Measurements from ENCODE around the gene ABCA3. TPM values are rescaled to one million over a fixed set of nuclear protein-coding genes. Genes with fewer than 3 reads are reported as not detected.

ABCA3 gene
- total RNA-seq, 8 experiments from 2014 or later: 2.1 to 41.4 (median 23.3) TPM

DNA sequence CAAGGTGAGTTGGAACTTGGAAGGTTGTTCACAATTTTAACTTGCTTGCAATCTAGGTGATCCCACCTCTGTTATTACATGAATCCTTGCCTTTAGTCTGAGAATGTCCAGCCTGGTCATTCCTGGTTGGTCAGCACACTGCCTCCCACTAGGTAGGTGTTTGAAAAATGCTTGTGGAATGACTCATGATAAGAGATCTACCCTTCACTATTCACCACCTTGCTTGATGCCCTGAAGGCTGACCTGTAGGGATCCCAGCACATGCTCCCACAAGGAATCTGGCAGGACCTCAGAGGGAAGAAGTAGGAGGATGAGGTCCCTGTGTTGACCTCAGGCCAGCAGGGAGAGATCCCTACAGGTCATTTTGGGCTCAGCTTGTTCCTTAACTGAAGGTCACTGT lies 30.2 kb upstream of the ABCA3 start:
- no peak for ATAC-seq (replicated peaks in 6 of 8)
- in situ Hi-C loops (cut with MboI; ENCODE audit: low pct_unique_long_range_greater_than_20kb in 2 of 9, low sequenced_read_pairs in 9 of 9, unreplicated experiment in 9 of 9): no loop called here
- Histone ChIP-seq H3K4me3 (no peak overlapping the region), H3K4me1 (replicated peaks in 1 of 2) (peaks cover 0 to 4% of the 10 kb centered on the region in 2 donors), H3K27ac (no peak overlapping the region)

DNA sequence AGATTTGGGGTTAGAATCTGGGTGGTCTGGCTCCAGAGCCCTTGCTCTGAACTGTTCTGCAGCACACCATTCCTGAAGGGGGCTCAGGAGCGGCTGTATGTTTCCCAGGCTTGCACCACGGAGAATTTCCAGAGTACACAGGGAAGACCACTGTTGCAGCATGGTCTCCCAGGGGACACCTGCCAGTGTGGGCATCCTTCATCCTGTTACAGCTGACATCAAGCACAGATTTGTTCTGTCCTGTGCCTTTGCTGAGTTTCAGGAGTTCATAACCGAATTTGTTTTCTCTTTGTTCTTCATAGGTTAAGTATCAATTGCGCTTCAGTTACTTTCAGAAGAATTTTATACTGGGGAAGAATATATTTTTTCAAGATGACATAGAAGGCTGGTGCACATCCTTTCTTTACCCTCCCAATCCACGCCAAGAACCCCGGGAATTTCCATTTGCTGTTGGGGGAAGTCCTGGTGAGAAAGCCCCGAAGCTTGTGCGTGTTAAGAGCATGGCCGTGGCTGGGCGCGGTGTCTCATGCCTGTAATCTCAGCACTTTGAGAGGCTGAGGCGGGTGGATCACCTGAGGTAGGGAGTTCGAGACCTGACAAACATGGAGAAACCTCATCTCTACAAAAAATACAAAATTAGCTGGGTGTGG lies 26.3 kb upstream of the ABCA3 start:
- Histone ChIP-seq H3K4me3 (no peak overlapping the region), H3K4me1 (replicated peaks in 1 of 2) (peaks cover 0 to 15% of the 10 kb centered on the region in 2 donors), H3K27ac (no peak overlapping the region)
- ATAC-seq (replicated peaks in 6 of 8): no peak
- in situ Hi-C loops (cut with MboI; ENCODE audit: low pct_unique_long_range_greater_than_20kb in 2 of 9, low sequenced_read_pairs in 9 of 9, unreplicated experiment in 9 of 9): no loop called here
- WGBS, 10 experiments: 45 to 90% (median 79%) methylated on average over 2 to 11 of the region's 13 CpGs; no CpG with 5 or more reads in 1 of the 10 experiments

DNA sequence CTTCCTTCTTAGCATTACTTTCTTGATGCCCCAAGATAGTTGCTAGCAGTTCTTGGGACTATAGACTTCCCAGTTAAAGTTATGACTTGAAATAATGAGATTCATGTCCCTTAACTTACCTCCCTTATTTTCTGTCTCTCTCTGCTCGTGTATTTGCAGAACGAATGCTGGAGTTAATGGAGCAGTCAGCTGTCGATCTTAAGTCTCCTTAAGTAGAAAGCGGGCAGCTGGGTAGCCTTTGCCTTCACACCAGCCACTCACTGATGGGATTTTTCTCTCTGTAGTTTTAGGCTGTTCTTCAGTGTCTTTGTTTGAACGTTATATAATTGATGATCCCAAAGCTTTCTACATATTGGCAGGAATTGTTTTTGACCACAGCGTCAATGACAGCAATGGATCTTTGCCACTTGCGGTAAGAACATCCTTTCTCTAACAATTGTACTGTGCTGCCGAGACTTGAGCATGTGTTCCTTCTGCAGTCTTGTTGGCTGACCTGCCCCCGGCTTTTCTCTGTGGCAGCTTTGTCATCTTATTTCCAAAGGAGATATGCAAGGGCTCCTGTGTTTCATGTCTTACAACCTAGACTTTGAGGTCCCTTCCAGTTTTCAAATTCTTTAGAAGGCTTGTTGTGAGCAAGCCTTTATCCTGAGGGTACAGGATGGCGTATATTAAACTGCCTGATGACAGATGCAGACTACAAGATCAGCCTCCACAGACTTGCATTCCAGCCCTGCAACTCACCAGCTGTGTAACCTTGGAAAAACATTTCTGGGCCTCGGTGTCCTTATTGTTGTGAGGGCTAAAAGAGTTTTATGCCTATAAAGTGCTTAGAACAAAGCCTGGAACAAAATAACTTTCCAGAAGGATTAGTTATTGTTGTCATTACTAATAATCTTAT lies 25.1 kb upstream of the ABCA3 start:
- in situ Hi-C loops (cut with MboI; ENCODE audit: low pct_unique_long_range_greater_than_20kb in 2 of 9, low sequenced_read_pairs in 9 of 9, unreplicated experiment in 9 of 9): no loop called here
- no peak overlapping the region for H3K27ac ChIP-seq
- ATAC-seq (replicated peaks in 6 of 8): peak in 6 of 8 experiments; percentile 46 to 84 (median 72)
- H3K4me3 ChIP-seq: no peak overlapping the region
- 6 to 48% (median 31%) methylated on average over 2 to 11 of the region's 11 CpGs for WGBS, 10 experiments
- H3K4me1 ChIP-seq (replicated peaks in 1 of 2): peaks cover 0 to 15% of the 10 kb centered on the region in 2 donors

DNA sequence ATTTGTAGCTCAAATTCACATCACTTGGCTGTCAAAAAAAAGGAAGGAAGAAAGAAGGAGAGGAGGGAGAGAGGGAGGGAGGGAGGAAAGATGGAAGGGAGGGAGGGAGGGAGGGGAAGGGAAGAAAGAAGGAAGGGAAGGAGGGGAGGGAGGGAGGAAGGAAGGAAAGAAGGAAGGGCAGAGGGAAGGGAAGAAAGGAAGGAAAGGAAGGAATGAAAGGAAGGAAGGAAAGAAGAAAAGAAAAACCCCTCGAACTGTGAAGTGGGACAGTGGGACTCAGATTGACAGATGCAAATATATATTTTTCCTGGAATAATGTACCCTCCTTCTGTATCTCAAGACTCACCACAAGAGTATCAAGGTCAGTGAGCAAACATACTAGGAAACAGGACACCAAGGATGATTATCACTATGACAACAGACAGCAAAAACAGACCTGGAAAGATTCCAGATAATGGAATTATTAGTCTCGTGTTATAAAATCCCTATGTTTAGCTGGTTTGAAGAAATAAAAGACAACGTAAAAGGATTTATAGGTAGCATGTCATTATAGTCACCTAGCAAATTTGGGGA lies 24.2 kb upstream of the ABCA3 start:
- Histone ChIP-seq H3K4me3 (no peak overlapping the region), H3K4me1 (replicated peaks in 1 of 2) (peaks cover 0 to 15% of the 10 kb centered on the region in 2 donors), H3K27ac (no peak overlapping the region)
- no peak for ATAC-seq (replicated peaks in 6 of 8)
- in situ Hi-C loops (cut with MboI; ENCODE audit: low pct_unique_long_range_greater_than_20kb in 2 of 9, low sequenced_read_pairs in 9 of 9, unreplicated experiment in 9 of 9): no loop called here
- 19 to 73% (median 38%) methylated on average over 2 to 3 of the region's 3 CpGs; no CpG with 5 or more reads in 1 of the 10 experiments for WGBS, 10 experiments

DNA sequence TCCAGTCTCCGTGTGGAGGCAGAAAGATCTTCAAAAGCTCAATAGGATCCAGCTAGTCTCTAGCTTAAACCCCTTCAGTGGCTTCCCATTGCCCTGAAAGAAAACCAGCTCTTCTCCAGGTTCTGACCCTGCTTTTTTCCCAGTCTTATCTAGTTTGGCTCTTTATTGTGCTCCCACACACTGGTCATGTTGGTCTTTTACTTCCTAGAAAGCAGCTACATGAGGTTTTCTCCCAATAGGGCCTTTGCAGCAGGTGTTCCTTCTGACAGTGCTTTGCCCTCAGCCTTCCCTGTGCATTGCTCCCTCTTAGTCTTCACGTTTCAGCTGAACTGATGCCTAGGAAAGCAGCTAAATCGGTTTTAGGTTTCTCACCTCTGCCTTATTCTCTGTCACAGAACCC lies 21.7 kb upstream of the ABCA3 start:
- in situ Hi-C loops (cut with MboI; ENCODE audit: low pct_unique_long_range_greater_than_20kb in 2 of 9, low sequenced_read_pairs in 9 of 9, unreplicated experiment in 9 of 9): no loop called here
- 0 to 100% (median 53%) methylated on average over 1 to 3 of the region's 3 CpGs; no CpG with 5 or more reads in 1 of the 10 experiments for WGBS, 10 experiments
- ATAC-seq (replicated peaks in 6 of 8): no peak
- Histone ChIP-seq H3K27ac (no peak overlapping the region), H3K4me1 (replicated peaks in 1 of 2) (peaks cover 0 to 15% of the 10 kb centered on the region in 2 donors), H3K4me3 (no peak overlapping the region)

DNA sequence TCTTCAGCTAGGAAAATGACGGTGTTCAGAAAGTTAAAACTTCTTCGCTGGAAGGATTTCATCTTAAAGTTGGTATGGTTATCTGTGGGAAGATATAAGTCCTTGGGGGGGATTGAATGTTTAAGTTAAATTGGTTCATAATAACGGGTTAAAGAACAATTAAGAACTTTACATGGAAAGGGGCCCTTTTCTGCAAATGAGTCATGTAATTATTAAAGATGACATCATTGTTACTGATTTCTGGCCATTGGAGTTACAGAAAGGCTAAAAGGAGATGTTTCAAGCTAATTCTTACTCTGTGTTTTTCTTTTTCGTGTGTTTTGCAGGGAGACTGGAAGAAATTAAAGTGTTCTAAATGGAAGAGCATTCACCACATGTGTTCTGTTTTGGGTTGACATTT lies 20.6 kb upstream of the ABCA3 start:
- WGBS, 10 experiments: 25 to 100% (median 67%) methylated on average over 2 to 4 of the region's 4 CpGs
- in situ Hi-C loops (cut with MboI; ENCODE audit: low pct_unique_long_range_greater_than_20kb in 2 of 9, low sequenced_read_pairs in 9 of 9, unreplicated experiment in 9 of 9): no loop called here
- H3K27ac ChIP-seq: no peak overlapping the region
- no peak for ATAC-seq (replicated peaks in 6 of 8)
- peaks cover 0 to 15% of the 10 kb centered on the region in 2 donors for H3K4me1 ChIP-seq (replicated peaks in 1 of 2)
- no peak overlapping the region for H3K4me3 ChIP-seq

DNA sequence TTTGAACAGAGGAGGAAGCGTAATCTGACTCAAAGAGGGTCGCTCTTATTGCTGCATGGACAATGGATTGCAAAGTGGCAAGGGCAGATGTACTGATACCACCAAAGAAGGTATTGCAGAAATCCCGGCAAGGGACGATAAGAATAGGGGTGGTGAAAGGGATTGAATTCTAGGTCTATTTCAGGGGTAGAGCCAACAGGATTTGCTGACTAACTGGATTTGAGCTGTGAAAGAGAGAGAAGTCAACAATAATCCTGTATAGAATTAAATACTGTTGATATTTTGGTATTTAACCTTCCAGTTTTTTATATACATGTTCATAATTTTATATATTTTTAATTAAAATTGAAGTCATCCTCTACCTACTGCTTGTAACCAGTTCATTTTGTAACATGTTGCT lies 19.4 kb upstream of the ABCA3 start:
- in situ Hi-C loops (cut with MboI; ENCODE audit: low pct_unique_long_range_greater_than_20kb in 2 of 9, low sequenced_read_pairs in 9 of 9, unreplicated experiment in 9 of 9): no loop called here
- H3K4me1 ChIP-seq (replicated peaks in 1 of 2): peaks cover 0 to 3% of the 10 kb centered on the region in 2 donors
- no peak overlapping the region for H3K27ac ChIP-seq
- H3K4me3 ChIP-seq: no peak overlapping the region
- WGBS, 10 experiments: 71 to 100% (median 86%) methylated on average over 2 to 4 of the region's 4 CpGs
- no peak for ATAC-seq (replicated peaks in 6 of 8)

DNA sequence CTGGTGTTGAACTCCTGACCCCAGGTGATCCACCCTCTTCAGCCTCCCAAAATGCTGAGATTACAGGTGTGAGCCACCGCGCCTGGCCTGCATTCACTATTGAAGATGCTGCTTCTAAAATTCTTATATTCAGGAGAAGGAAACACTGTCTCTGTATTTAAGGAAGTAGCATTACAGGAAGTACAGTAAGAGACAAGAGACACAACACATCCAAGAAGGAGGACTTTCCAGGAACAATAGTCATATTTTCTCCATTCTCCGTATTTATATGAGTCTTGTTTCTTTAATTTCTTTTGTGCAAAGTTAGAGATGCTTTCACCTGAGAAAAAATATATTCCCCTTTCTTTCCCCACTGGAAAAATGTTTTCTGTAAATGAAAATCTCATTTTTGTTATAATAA lies 18.3 kb upstream of the ABCA3 start:
- in situ Hi-C loops (cut with MboI; ENCODE audit: low pct_unique_long_range_greater_than_20kb in 2 of 9, low sequenced_read_pairs in 9 of 9, unreplicated experiment in 9 of 9): no loop called here
- 72 to 100% (median 96%) methylated on average over 1 to 3 of the region's 3 CpGs; no CpG with 5 or more reads in 2 of the 10 experiments for WGBS, 10 experiments
- Histone ChIP-seq H3K4me3 (no peak overlapping the region), H3K27ac (no peak overlapping the region), H3K4me1 (replicated peaks in 1 of 2) (no peaks in the 10 kb centered on the region)
- ATAC-seq (replicated peaks in 6 of 8): no peak

DNA sequence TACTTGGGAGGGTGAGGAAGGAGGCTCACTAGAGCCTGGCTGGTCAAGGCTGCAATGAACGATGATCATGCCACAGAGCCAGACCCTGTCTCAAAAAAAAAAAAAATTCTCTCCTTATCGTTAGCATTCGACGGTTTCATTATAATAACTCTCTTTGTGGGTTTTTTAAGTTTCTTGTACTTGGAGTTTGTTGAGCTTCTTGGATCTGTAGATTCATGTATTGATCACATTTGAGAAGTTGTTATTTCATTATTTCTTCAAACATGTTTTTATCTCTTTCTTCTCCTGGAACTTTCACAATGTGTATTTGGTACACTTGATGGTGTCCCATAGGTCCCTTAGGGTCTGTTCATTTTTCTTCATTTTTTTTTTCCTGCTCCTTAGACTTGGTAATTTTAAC lies 16.8 kb upstream of the ABCA3 start:
- no peaks in the 10 kb centered on the region for H3K4me1 ChIP-seq (replicated peaks in 1 of 2)
- in situ Hi-C loops (cut with MboI; ENCODE audit: low pct_unique_long_range_greater_than_20kb in 2 of 9, low sequenced_read_pairs in 9 of 9, unreplicated experiment in 9 of 9): no loop called here
- no peak overlapping the region for H3K4me3 ChIP-seq
- H3K27ac ChIP-seq: no peak overlapping the region
- 25 to 100% (median 85%) methylated on average over 1 to 4 of the region's 4 CpGs for WGBS, 10 experiments
- no peak for ATAC-seq (replicated peaks in 6 of 8)

DNA sequence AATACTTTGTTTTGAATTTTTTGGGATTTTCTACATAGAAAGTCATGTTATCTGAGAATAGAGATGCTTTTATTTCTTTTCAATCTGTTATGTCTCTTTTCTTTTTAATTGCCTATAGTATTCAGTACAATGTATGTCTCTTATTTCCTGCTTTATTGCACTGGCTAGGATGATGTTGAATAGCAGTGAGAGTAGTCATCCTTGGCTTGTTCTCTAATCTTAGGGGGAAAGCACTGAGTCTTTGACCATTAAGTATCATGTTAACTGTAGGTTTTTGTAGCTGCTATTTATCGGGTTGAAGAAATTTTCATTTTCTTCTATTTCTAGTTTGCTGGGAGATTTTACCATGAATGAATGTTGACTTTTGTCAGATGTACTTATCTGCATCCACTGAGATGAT lies 10.0 kb upstream of the ABCA3 start:
- 50 to 100% (median 86%) methylated on average over 1 of the region's 1 CpG; no CpG with 5 or more reads in 1 of the 10 experiments for WGBS, 10 experiments
- in situ Hi-C loops (cut with MboI; ENCODE audit: low pct_unique_long_range_greater_than_20kb in 2 of 9, low sequenced_read_pairs in 9 of 9, unreplicated experiment in 9 of 9): no loop called here
- no peak overlapping the region for H3K4me3 ChIP-seq
- H3K4me1 ChIP-seq (replicated peaks in 1 of 2): no peaks in the 10 kb centered on the region
- ATAC-seq (replicated peaks in 6 of 8): no peak
- H3K27ac ChIP-seq: no peak overlapping the region

DNA sequence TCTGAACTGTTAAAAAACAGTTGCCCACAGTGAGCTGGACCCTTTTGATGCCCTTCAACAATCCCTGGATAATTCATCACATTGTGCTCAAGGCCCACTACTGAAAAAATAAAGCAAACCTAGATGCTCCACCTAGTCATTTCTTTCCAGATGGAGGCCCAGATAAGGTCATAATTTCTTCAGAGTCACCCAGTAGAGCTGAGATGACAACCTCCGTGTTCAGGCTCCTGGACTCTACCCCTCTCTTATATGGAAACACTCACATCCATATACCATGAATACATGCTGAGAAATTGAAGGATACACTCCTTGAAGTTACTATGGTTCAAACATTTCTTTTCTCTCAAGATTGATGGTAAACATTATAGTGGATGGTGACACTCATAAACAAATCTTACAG lies 2.7 kb upstream of the ABCA3 start:
- no peak overlapping the region for H3K27ac ChIP-seq
- in situ Hi-C loops (cut with MboI; ENCODE audit: low pct_unique_long_range_greater_than_20kb in 2 of 9, low sequenced_read_pairs in 9 of 9, unreplicated experiment in 9 of 9): loop anchor here in 2 of 9 experiments (25.0 kb wide), 2 partner anchors 94 to 144 kb away; partner anchors contain the start of genes CCNF (in 1 of the 2) and TBC1D24 (in 1 of the 2)
- peaks cover 12% of the 10 kb centered on the region in 2 donors for H3K4me1 ChIP-seq (replicated peaks in 1 of 2)
- 0 to 100% (median 83%) methylated on average over 1 of the region's 1 CpG; no CpG with 5 or more reads in 5 of the 10 experiments for WGBS, 10 experiments
- no peak overlapping the region for H3K4me3 ChIP-seq
- no peak for ATAC-seq (replicated peaks in 6 of 8)

DNA sequence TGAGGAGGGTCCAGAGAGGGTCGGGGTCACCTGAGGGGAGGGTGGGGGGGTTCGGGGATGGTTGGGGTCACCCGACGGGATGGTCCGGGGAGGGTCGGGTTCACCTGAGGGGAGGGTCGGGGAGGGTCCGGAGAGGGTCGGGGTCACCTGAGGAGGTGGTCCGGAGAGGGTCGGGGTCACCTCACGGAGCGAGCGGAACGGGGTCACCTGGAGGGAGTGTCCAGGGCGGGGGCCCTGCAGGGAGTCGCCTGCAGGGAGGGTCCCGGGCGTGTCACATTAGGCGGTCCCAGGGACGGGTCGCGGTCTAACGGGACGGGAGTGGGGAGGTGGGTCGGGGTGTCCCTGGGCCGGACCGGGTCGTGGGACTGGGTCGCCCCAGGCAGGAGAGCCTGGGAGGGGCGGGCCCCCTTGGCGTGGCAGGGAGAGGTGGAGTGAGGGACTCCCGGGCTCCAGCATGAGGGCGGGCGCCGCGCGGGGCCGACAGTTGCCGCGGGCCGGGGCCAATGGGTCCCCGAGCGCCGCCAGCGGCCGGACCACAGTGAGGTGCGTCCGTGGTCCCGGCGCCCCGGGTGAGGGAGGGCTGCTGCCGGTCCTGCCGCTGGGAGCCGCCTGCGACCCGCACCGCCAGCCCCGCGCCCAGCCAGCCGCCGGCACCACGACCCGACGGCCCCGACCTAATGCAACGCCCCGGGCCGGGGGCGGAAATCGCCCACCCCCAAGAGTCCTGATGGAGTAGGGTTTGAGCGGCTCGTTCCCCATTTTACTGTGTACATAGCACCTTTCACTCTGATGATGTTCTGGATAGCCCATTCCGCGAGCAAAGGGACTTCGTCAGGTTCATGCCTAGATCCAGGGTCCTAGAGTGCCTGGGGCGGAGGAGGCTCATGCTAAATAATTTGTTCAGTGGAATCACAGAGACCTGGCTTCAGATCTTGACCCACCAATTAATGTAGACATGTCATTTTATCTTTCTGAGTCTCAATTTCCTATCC lies 1.2 kb upstream of the ABCA3 start:
- H3K27ac ChIP-seq: no peak overlapping the region
- peaks cover 12 to 15% of the 10 kb centered on the region in 2 donors for H3K4me1 ChIP-seq (replicated peaks in 1 of 2)
- WGBS, 10 experiments: 11 to 100% (median 38%) methylated on average over 2 to 17 of the region's 77 CpGs; no CpG with 5 or more reads in 4 of the 10 experiments
- H3K4me3 ChIP-seq: no peak overlapping the region
- no peak for ATAC-seq (replicated peaks in 6 of 8)
- in situ Hi-C loops (cut with MboI; ENCODE audit: low pct_unique_long_range_greater_than_20kb in 2 of 9, low sequenced_read_pairs in 9 of 9, unreplicated experiment in 9 of 9): loop anchor here in 2 of 9 experiments (25.0 kb wide), 2 partner anchors 96 to 146 kb away; partner anchors contain the start of genes CCNF (in 1 of the 2) and TBC1D24 (in 1 of the 2)
